ENCODE results near the gene CFAP221.

DNA sequence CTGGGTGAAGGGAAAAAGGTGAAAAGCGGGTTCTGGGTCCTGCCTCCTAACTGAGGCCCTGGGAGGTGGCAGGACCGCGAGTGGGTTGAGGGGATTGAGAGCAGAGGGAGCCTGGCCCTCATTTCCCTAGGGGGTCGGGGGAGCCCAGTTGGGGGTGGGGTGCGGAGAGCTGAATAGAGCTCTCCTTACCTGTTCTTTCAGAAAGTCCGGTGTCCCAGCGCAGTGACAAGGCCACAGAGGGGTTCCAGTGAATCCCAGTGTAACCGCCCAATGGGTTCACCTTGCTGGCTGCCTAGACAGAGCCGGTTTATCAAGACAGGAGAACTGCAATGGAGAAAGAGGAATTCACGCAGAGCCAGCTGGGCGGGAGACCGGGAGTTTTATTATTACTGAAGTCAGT is 157.1 kb downstream of the CFAP221 start:
- TF ChIP-seq, protein P1, sequence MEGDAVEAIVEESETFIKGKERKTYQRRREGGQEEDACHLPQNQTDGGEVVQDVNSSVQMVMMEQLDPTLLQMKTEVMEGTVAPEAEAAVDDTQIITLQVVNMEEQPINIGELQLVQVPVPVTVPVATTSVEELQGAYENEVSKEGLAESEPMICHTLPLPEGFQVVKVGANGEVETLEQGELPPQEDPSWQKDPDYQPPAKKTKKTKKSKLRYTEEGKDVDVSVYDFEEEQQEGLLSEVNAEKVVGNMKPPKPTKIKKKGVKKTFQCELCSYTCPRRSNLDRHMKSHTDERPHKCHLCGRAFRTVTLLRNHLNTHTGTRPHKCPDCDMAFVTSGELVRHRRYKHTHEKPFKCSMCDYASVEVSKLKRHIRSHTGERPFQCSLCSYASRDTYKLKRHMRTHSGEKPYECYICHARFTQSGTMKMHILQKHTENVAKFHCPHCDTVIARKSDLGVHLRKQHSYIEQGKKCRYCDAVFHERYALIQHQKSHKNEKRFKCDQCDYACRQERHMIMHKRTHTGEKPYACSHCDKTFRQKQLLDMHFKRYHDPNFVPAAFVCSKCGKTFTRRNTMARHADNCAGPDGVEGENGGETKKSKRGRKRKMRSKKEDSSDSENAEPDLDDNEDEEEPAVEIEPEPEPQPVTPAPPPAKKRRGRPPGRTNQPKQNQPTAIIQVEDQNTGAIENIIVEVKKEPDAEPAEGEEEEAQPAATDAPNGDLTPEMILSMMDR (IDR thresholded peaks at IDR 0.05; ENCODE audit: low read length): no peak
- TF ChIP-seq EZH2 (optimal IDR thresholded peaks at IDR 0.05; ENCODE audit: low read depth, low read length) (no peak), EZH2phosphoT487 (IDR thresholded peaks at IDR 0.05; ENCODE audit: low read length) (no peak)
